ENCODE results near the gene CASD1. TPM values are rescaled to one million over a fixed set of nuclear protein-coding genes. Genes with fewer than 3 reads are reported as not detected.

The CASD1 gene
- total and polyA plus RNA-seq, 2 experiments from 2014 or later, result 15.5 to 38.1 TPM

DNA sequence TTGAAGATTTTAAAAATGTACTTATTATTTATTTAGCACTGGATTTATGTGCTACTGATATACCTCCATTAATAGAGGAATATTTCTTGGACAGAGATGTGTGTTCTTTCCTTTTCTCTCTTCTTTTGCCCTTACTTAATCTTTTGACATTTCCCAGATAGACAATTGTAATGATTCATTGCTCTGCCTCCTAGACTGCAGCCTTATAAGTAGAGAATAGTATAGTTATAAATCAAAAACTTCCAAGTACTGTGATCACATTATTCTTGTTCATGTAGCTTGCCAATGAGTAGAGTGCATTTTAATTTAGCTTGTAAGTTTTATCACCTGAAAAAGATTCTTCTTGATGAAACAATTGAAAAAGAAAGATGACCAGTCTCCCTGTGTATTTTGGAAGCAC lies 47.6 kb downstream of the CASD1 start (continued):
- TF ChIP-seq, protein P1, sequence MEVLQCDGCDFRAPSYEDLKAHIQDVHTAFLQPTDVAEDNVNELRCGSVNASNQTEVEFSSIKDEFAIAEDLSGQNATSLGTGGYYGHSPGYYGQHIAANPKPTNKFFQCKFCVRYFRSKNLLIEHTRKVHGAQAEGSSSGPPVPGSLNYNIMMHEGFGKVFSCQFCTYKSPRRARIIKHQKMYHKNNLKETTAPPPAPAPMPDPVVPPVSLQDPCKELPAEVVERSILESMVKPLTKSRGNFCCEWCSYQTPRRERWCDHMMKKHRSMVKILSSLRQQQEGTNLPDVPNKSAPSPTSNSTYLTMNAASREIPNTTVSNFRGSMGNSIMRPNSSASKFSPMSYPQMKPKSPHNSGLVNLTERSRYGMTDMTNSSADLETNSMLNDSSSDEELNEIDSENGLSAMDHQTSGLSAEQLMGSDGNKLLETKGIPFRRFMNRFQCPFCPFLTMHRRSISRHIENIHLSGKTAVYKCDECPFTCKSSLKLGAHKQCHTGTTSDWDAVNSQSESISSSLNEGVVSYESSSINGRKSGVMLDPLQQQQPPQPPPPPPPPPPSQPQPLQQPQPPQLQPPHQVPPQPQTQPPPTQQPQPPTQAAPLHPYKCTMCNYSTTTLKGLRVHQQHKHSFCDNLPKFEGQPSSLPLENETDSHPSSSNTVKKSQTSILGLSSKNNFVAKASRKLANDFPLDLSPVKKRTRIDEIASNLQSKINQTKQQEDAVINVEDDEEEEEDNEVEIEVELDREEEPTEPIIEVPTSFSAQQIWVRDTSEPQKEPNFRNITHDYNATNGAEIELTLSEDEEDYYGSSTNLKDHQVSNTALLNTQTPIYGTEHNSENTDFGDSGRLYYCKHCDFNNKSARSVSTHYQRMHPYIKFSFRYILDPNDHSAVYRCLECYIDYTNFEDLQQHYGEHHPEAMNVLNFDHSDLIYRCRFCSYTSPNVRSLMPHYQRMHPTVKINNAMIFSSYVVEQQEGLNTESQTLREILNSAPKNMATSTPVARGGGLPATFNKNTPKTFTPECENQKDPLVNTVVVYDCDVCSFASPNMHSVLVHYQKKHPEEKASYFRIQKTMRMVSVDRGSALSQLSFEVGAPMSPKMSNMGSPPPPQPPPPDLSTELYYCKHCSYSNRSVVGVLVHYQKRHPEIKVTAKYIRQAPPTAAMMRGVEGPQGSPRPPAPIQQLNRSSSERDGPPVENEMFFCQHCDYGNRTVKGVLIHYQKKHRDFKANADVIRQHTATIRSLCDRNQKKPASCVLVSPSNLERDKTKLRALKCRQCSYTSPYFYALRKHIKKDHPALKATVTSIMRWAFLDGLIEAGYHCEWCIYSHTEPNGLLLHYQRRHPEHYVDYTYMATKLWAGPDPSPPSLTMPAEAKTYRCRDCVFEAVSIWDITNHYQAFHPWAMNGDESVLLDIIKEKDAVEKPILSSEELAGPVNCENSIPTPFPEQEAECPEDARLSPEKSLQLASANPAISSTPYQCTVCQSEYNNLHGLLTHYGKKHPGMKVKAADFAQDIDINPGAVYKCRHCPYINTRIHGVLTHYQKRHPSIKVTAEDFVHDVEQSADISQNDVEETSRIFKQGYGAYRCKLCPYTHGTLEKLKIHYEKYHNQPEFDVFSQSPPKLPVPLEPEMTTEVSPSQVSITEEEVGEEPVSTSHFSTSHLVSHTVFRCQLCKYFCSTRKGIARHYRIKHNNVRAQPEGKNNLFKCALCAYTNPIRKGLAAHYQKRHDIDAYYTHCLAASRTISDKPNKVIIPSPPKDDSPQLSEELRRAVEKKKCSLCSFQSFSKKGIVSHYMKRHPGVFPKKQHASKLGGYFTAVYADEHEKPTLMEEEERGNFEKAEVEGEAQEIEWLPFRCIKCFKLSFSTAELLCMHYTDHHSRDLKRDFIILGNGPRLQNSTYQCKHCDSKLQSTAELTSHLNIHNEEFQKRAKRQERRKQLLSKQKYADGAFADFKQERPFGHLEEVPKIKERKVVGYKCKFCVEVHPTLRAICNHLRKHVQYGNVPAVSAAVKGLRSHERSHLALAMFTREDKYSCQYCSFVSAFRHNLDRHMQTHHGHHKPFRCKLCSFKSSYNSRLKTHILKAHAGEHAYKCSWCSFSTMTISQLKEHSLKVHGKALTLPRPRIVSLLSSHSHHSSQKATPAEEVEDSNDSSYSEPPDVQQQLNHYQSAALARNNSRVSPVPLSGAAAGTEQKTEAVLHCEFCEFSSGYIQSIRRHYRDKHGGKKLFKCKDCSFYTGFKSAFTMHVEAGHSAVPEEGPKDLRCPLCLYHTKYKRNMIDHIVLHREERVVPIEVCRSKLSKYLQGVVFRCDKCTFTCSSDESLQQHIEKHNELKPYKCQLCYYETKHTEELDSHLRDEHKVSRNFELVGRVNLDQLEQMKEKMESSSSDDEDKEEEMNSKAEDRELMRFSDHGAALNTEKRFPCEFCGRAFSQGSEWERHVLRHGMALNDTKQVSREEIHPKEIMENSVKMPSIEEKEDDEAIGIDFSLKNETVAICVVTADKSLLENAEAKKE (CRISPR knock-in tag; IDR thresholded peaks at IDR 0.05), result no peak

DNA sequence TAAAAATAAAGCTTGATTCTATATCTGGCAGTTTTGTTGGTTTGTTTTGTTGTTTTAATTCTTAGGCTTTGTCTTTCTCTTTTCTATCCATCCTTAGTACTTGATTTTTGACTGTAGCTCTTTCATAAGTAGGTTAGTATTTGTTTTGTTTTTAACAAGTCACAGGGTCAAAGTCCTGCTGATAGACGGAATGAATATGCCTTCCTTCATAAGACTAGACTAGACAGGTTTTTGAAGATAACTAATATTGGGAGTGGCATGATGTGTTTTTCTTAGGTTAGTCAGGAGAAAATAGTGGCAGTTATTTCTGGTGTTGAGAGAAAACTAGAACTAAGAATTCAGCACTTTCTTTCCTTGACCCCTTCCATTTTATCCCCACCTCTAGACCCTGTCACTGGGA lies 50.4 kb downstream of the CASD1 start:
- DNase-seq (ENCODE audit: low spot score) (no peak), ATAC-seq (no peak)
- no peaks in the 10 kb centered on the region for H3K4me1 ChIP-seq (ENCODE audit: insufficient read depth)
- H3K27ac ChIP-seq (ENCODE audit: low read depth), result no peak overlapping the region
- H3K9me2 ChIP-seq (ENCODE audit: insufficient read depth), result 0 out of 2 replicates have a peak, but pooled peaks cover 4% of the 10 kb centered on the region
- no peak overlapping the region for H2AFZ ChIP-seq
- peaks cover 5% of the 10 kb centered on the region; the same call in 2 of the 3 replicates for H3K36me3 Mint-ChIP-seq (ENCODE audit: low read depth)
- no peaks in the 10 kb centered on the region for H4K20me1 ChIP-seq (replicated peaks; ENCODE audit: insufficient read depth)
- H3F3A ChIP-seq (replicated peaks; ENCODE audit: low read depth), result no peaks in the 10 kb centered on the region
- no peak overlapping the region for H3K4me3 Mint-ChIP-seq
- H3K9me3 Mint-ChIP-seq, result no peaks in the 10 kb centered on the region
- no peaks in the 10 kb centered on the region for H3K79me2 ChIP-seq (replicated peaks; ENCODE audit: insufficient read depth)
- no peak for TF ChIP-seq EZH2 (IDR thresholded peaks at IDR 0.05; ENCODE audit: low read depth, unreplicated experiment)
- TF ChIP-seq, protein P2, sequence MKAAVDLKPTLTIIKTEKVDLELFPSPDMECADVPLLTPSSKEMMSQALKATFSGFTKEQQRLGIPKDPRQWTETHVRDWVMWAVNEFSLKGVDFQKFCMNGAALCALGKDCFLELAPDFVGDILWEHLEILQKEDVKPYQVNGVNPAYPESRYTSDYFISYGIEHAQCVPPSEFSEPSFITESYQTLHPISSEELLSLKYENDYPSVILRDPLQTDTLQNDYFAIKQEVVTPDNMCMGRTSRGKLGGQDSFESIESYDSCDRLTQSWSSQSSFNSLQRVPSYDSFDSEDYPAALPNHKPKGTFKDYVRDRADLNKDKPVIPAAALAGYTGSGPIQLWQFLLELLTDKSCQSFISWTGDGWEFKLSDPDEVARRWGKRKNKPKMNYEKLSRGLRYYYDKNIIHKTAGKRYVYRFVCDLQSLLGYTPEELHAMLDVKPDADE (IDR thresholded peaks at IDR 0.05), result no peak
- no peak for TF ChIP-seq EZH2phosphoT487 (IDR thresholded peaks at IDR 0.05; ENCODE audit: unreplicated experiment)
- no peaks in the 10 kb centered on the region for H3K27me3 ChIP-seq (ENCODE audit: insufficient read depth)
- 0 out of 2 replicates have a peak, but pooled peaks cover under 1% of the 10 kb centered on the region for H3K36me3 ChIP-seq (ENCODE audit: insufficient read depth)
- no peaks in the 10 kb centered on the region for H3K27me3 Mint-ChIP-seq (ENCODE audit: insufficient read depth, low read depth, poor library complexity)
- no peak overlapping the region for H3K27ac Mint-ChIP-seq
- no peak overlapping the region for H3K4me3 ChIP-seq
- no peaks in the 10 kb centered on the region for H3K4me1 Mint-ChIP-seq
- no peak overlapping the region for H3K4me2 ChIP-seq
